Natural killer cell (primary cell): ENCODE data around the gene KCNH4. TPM values are rescaled to one million over a fixed set of nuclear protein-coding genes. Genes with fewer than 3 reads are reported as not detected.
"Not testable (repeated sequence)": the region's sequence is repeated elsewhere in the genome, so short reads cannot be mapped to it uniquely, and the experiment has no call there.

Source experiments
- ATAC-seq, 3 donors: fragments of 150-1000 bp in 2 of 3; fragments of 200-7000 bp in 1 of 3; cut with Tn5 transposase; 1 replicate in 1 of 3; 2 replicates in 2 of 3; pipeline ENCODE4 v1.10.0; 2021; ENCODE audit warnings: mild to moderate bottlenecking in 2 of 3, moderate library complexity in 2 of 3
- DNase-seq, 2 donors: peaks; one replicate each; pipeline versions ENCODE4 v3.0.0 to v3.0.0-alpha.2; 2013 to 2021; ENCODE audit warnings: mixed read lengths in 1 of 2
- H3K27ac ChIP-seq: one replicate; pipeline ENCODE4 v1.5.1; 2013; ENCODE audit warnings: mild to moderate bottlenecking, low read length
- H3K27me3 ChIP-seq: one replicate; pipeline ENCODE4 v1.6.1; 2013; ENCODE audit warnings: low read length; ENCODE audit not compliant: control insufficient read depth, insufficient read depth
- H3K36me3 ChIP-seq: one replicate; pipeline ENCODE4 v1.6.1; 2013; ENCODE audit warnings: low read length; ENCODE audit not compliant: control insufficient read depth, insufficient read depth
- H3K4me1 ChIP-seq: one replicate; pipeline ENCODE4 v1.6.1; 2013; ENCODE audit warnings: low read length; ENCODE audit not compliant: control insufficient read depth, insufficient read depth
- H3K4me3 ChIP-seq: one replicate; pipeline ENCODE4 v1.5.1; 2013; ENCODE audit warnings: low read length
- H3K9me3 ChIP-seq: one replicate; pipeline ENCODE4 v1.6.1; 2013; ENCODE audit warnings: low read length; ENCODE audit not compliant: control insufficient read depth, insufficient read depth
- H3K27ac Mint-ChIP-seq, 2 donors: one replicate each; pipeline ENCODE4 v1.8.0; 2022; ENCODE audit warnings: mild to moderate bottlenecking in 2 of 2, mixed read lengths in 2 of 2, moderate library complexity in 1 of 2
- H3K27me3 Mint-ChIP-seq, 2 donors: one replicate each; pipeline ENCODE4 v1.8.0; 2022; ENCODE audit warnings: low read depth in 2 of 2, mixed read lengths in 2 of 2
- H3K36me3 Mint-ChIP-seq: one replicate; pipeline ENCODE4 v1.8.0; 2022; ENCODE audit warnings: mixed read lengths
- H3K4me1 Mint-ChIP-seq, 2 donors: one replicate each; pipeline ENCODE4 v1.8.0; 2022; ENCODE audit warnings: mixed read lengths in 2 of 2
- H3K4me3 Mint-ChIP-seq: one replicate; pipeline ENCODE4 v1.8.0; 2022; ENCODE audit warnings: mild to moderate bottlenecking, moderate library complexity, mixed read lengths
- H3K9me3 Mint-ChIP-seq, 2 donors: one replicate each; pipeline ENCODE4 v1.8.0; 2022; ENCODE audit warnings: mixed read lengths in 2 of 2
- WGBS: methylation state at CpG from one replicate; pipeline ENCODE4 v1.1.7; 2013; ENCODE audit warnings: missing lambda C conversion rate; ENCODE audit not compliant: insufficient coverage; 5-methylcytosine and 5-hydroxymethylcytosine counted together
- intact Hi-C: fragments of 100-400 bp; cut with micrococcal nuclease; formaldehyde crosslinking; loops from one replicate; pipeline ENCODE4 v1.14.2; 2022
- total RNA-seq, 4 donors: library from RNA; stranded (reverse); fragments of 120-200 nt in 1 of 4; gene quantifications; one replicate each; pipeline versions ENCODE4 v1.2.3 to v1.2.4, GENCODE V29; 2013 to 2022
- TF ChIP-seq, protein P1 (sequence below): fragments of 200-600 bp; IDR thresholded peaks from one replicate; pipeline ENCODE4 v1.8.0; 2022; ENCODE audit warnings: antibody characterized with exemption

KCNH4 gene
- total RNA-seq, 3 donors from 2014 or later (not counting 1 experiment from before 2014, with no cell fraction given) = 0.12 to 0.27 (median 0.20) TPM

GRCh38 chr17:42155614-42156045 lies 25.3 kb downstream of the KCNH4 start:
- TF ChIP-seq, protein P1, sequence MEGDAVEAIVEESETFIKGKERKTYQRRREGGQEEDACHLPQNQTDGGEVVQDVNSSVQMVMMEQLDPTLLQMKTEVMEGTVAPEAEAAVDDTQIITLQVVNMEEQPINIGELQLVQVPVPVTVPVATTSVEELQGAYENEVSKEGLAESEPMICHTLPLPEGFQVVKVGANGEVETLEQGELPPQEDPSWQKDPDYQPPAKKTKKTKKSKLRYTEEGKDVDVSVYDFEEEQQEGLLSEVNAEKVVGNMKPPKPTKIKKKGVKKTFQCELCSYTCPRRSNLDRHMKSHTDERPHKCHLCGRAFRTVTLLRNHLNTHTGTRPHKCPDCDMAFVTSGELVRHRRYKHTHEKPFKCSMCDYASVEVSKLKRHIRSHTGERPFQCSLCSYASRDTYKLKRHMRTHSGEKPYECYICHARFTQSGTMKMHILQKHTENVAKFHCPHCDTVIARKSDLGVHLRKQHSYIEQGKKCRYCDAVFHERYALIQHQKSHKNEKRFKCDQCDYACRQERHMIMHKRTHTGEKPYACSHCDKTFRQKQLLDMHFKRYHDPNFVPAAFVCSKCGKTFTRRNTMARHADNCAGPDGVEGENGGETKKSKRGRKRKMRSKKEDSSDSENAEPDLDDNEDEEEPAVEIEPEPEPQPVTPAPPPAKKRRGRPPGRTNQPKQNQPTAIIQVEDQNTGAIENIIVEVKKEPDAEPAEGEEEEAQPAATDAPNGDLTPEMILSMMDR = no peak
- no peaks in the 10 kb centered on the region for H3K27me3 Mint-ChIP-seq
- peaks cover 7% of the 10 kb centered on the region for H3K36me3 ChIP-seq
- peaks cover 27% of the 10 kb centered on the region for H3K4me1 ChIP-seq
- peaks cover 19 to 44% of the 10 kb centered on the region in 2 donors for H3K4me1 Mint-ChIP-seq
- no peak overlapping the region for H3K27ac ChIP-seq
- H3K36me3 Mint-ChIP-seq = no peaks in the 10 kb centered on the region
- H3K4me3 Mint-ChIP-seq = peak overlapping the region; percentile 94
- H3K9me3 ChIP-seq = no peaks in the 10 kb centered on the region
- H3K27ac Mint-ChIP-seq = peak overlapping the region; percentile 84 to 87
- H3K9me3 Mint-ChIP-seq = no peaks in the 10 kb centered on the region
- peak in 1 of 2 donors; percentile 23 for DNase-seq
- no peak for ATAC-seq
- 73% methylated on average over 17 of the region's 17 CpGs for WGBS
- intact Hi-C loops = loop anchor here (1.0 to 2.0 kb wide), 2 partner anchors 25 to 43 kb away; partner anchors contain the start of genes DHX58 and KCNH4
- peak overlapping the region; percentile 89 for H3K4me3 ChIP-seq
- H3K27me3 ChIP-seq = no peaks in the 10 kb centered on the region

GRCh38 chr17:42153919-42154742 lies 26.8 kb downstream of the KCNH4 start:
- Mint-ChIP-seq H3K4me1 (peaks cover 19 to 44% of the 10 kb centered on the region in 2 donors), H3K4me3 (peak overlapping the region; percentile 94), H3K36me3 (no peaks in the 10 kb centered on the region), H3K9me3 (no peaks in the 10 kb centered on the region), H3K27ac (peak overlapping the region; percentile 84 to 87), H3K27me3 (no peaks in the 10 kb centered on the region)
- H3K4me1 ChIP-seq = peaks cover 27% of the 10 kb centered on the region
- intact Hi-C loops = loop anchor here (2.0 kb wide), 1 partner anchor 27 kb away; the partner anchor contains the start of gene KCNH4
- no peaks in the 10 kb centered on the region for H3K9me3 ChIP-seq
- DNase-seq (peak in 1 of 2 donors; percentile 33), ATAC-seq (no peak)
- H3K27me3 ChIP-seq = no peaks in the 10 kb centered on the region
- H3K4me3 ChIP-seq = peak overlapping the region; percentile 89
- 16% methylated on average over 6 of the region's 15 CpGs for WGBS
- peak overlapping the region; percentile 73 for H3K27ac ChIP-seq
- peaks cover 11% of the 10 kb centered on the region for H3K36me3 ChIP-seq
- TF ChIP-seq, protein P1 = no peak

- no peak overlapping the region for H3K4me3 Mint-ChIP-seq
- Histone ChIP-seq H3K27ac (no peak overlapping the region), H3K4me3 (no peak overlapping the region), H3K36me3 (peaks cover 21% of the 10 kb centered on the region), H3K9me3 (no peaks in the 10 kb centered on the region), H3K27me3 (no peaks in the 10 kb centered on the region), H3K4me1 (no peaks in the 10 kb centered on the region)
- H3K9me3 Mint-ChIP-seq = no peaks in the 10 kb centered on the region
- intact Hi-C loops = no loop called here
- H3K27ac Mint-ChIP-seq = no peak overlapping the region
- H3K36me3 Mint-ChIP-seq = no peaks in the 10 kb centered on the region
- no peaks in the 10 kb centered on the region for H3K27me3 Mint-ChIP-seq
- TF ChIP-seq, protein P1 = no peak
- ATAC-seq (no peak), DNase-seq (no peak)
- peaks cover 27 to 48% of the 10 kb centered on the region in 2 donors for H3K4me1 Mint-ChIP-seq
- 93% methylated on average over 13 of the region's 13 CpGs for WGBS
Observed at GRCh38 chr17:42146911-42147607, 33.9 kb downstream of the KCNH4 start.

DNA sequence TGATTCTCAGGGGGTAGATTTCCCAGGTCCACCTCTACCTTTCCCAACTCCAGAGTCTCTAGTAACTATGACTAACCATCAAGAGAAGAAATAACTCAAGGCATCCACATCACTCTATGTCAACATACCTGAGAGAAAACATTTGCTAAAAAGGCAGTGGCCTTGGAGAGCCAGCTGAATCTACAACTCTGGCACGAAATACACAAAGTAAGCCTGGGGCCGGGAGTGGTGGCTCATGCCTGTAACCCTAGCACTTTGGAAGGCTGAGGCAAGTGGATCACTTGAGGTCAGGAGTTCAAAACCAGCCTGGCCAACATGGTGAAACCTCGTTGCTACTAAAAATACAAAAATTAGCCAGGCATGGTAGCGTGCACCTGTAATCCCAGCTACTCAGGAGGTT lies 37.8 kb downstream of the KCNH4 start:
- H3K9me3 Mint-ChIP-seq, DNase-seq, H3K27ac ChIP-seq, ATAC-seq, H3K9me3 ChIP-seq, intact Hi-C loops, H3K4me3 Mint-ChIP-seq, H3K36me3 Mint-ChIP-seq, H3K27me3 Mint-ChIP-seq, H3K4me3 ChIP-seq, H3K27me3 ChIP-seq, H3K4me1 ChIP-seq, H3K27ac Mint-ChIP-seq: not testable (repeated sequence)
- WGBS = 95% methylated on average over 4 of the region's 4 CpGs
- H3K4me1 Mint-ChIP-seq = peaks cover 34 to 47% of the 10 kb centered on the region in 2 donors
- peaks cover 23% of the 10 kb centered on the region for H3K36me3 ChIP-seq
